HG03354 (cell line): ENCODE data around the gene TMEFF2.
A peak's percentile ranks its signal among the peaks of the same experiment; 100 is the strongest.

Source experiments
- ATAC-seq: cut with Tn5 transposase; IDR thresholded peaks from one replicate; pipeline ENCODE4 v1.9.1; 2021; ENCODE audit warnings: mild to moderate bottlenecking; ENCODE audit not compliant: unreplicated experiment, poor library complexity, severe bottlenecking

Gene TMEFF2

GRCh38 chr2:192190474-192190873 lies 4.3 kb downstream of the TMEFF2 start:
- ATAC-seq: no peak

GRCh38 chr2:192186806-192187205 lies 7.9 kb downstream of the TMEFF2 start:
- ATAC-seq: no peak

- ATAC-seq: no peak
Observed at GRCh38 chr2:192184349-192184748, 10.4 kb downstream of the TMEFF2 start.

- no peak for ATAC-seq
Observed at GRCh38 chr2:192183296-192183695, 11.4 kb downstream of the TMEFF2 start.

GRCh38 chr2:192166946-192167345 lies 27.8 kb downstream of the TMEFF2 start:
- no peak for ATAC-seq

GRCh38 chr2:192165842-192166241 lies 28.9 kb downstream of the TMEFF2 start:
- ATAC-seq: no peak

- ATAC-seq: peak; percentile 88
Observed at GRCh38 chr2:192162392-192163042, 32.2 kb downstream of the TMEFF2 start.

- ATAC-seq: no peak
Observed at GRCh38 chr2:192161656-192162290, 33.0 kb downstream of the TMEFF2 start.

- no peak for ATAC-seq
Observed at GRCh38 chr2:192159736-192160135, 35.0 kb downstream of the TMEFF2 start.

- no peak for ATAC-seq
Observed at GRCh38 chr2:192159208-192159607, 35.5 kb downstream of the TMEFF2 start.

- no peak for ATAC-seq
Observed at GRCh38 chr2:192157776-192158175, 37.0 kb downstream of the TMEFF2 start.

- no peak for ATAC-seq
Observed at GRCh38 chr2:192155511-192156118, 39.1 kb downstream of the TMEFF2 start.

GRCh38 chr2:192153561-192153960 lies 41.2 kb downstream of the TMEFF2 start:
- ATAC-seq: no peak

- no peak for ATAC-seq
Observed at GRCh38 chr2:192151853-192152252, 42.9 kb downstream of the TMEFF2 start.

GRCh38 chr2:192150166-192150565 lies 44.6 kb downstream of the TMEFF2 start:
- no peak for ATAC-seq

GRCh38 chr2:192148620-192149321 lies 46.0 kb downstream of the TMEFF2 start:
- ATAC-seq: no peak

GRCh38 chr2:192148241-192148619 lies 46.5 kb downstream of the TMEFF2 start:
- no peak for ATAC-seq

- no peak for ATAC-seq
Observed at GRCh38 chr2:192146069-192147015, 48.4 kb downstream of the TMEFF2 start.

- ATAC-seq: no peak
Observed at GRCh38 chr2:192145496-192145895, 49.2 kb downstream of the TMEFF2 start.
